NCI-H1417 treated with DMSO at 0.1 percent for 48 hours (cell line): ENCODE measurements around the gene MPHOSPH9.

Experiments used
- DNase-seq: peaks from one replicate; lab custom pipeline; 2025; lab: John Stamatoyannopoulos, UW

Gene MPHOSPH9

GRCh38 chr12:123232807-123233504 is at the start of gene MPHOSPH9, which contains the start of gene MTRFR:
MPHOSPH9 (minus strand) TSS chr12:123233141; CDS start chr12:123230364, 2,777 bp downstream.
MTRFR (plus strand) TSS chr12:123233436; CDS start chr12:123253675, 20,239 bp downstream.
- DNase-seq = peak; percentile 99

- DNase-seq = no peak
Measured at GRCh38 chr12:123282111-123282510, 49.2 kb upstream of the MPHOSPH9 start.

- DNase-seq = no peak
Measured at GRCh38 chr12:123280971-123281370, 48.0 kb upstream of the MPHOSPH9 start.

- DNase-seq = no peak
Measured at GRCh38 chr12:123278101-123278627, 45.2 kb upstream of the MPHOSPH9 start.

- no peak for DNase-seq
Measured at GRCh38 chr12:123273166-123273565, 40.2 kb upstream of the MPHOSPH9 start.

GRCh38 chr12:123271001-123271668 is 38.2 kb upstream of the MPHOSPH9 start:
- DNase-seq = no peak

- no peak for DNase-seq
Measured at GRCh38 chr12:123270214-123271000, 37.5 kb upstream of the MPHOSPH9 start.

- no peak for DNase-seq
Measured at GRCh38 chr12:123269896-123270213, 36.9 kb upstream of the MPHOSPH9 start.

- DNase-seq = peak; percentile 54
Measured at GRCh38 chr12:123269395-123269892, 36.5 kb upstream of the MPHOSPH9 start.

GRCh38 chr12:123268850-123269249 is 35.9 kb upstream of the MPHOSPH9 start:
- no peak for DNase-seq

GRCh38 chr12:123267991-123268843 is 35.3 kb upstream of the MPHOSPH9 start:
- peak; percentile 73 for DNase-seq

- DNase-seq = no peak
Measured at GRCh38 chr12:123267335-123267920, 34.5 kb upstream of the MPHOSPH9 start.

- no peak for DNase-seq
Measured at GRCh38 chr12:123266679-123267277, 33.8 kb upstream of the MPHOSPH9 start.

GRCh38 chr12:123265851-123266678 is 33.1 kb upstream of the MPHOSPH9 start:
- DNase-seq = no peak

GRCh38 chr12:123264642-123265041 is 31.7 kb upstream of the MPHOSPH9 start:
- DNase-seq = no peak

GRCh38 chr12:123263196-123263817 is 30.4 kb upstream of the MPHOSPH9 start:
- DNase-seq = no peak

- no peak for DNase-seq
Measured at GRCh38 chr12:123261196-123261595, 28.3 kb upstream of the MPHOSPH9 start.

GRCh38 chr12:123260081-123260480 is 27.1 kb upstream of the MPHOSPH9 start:
- DNase-seq = no peak

- DNase-seq = no peak
Measured at GRCh38 chr12:123258593-123258992, 25.7 kb upstream of the MPHOSPH9 start.
